Measurements from ENCODE around the gene ISM2.

ISM2 gene

GRCh38 chr14:77505031-77505430 lies 6.4 kb upstream of the ISM2 start:
- DNase-seq: no peak

GRCh38 chr14:77503138-77503537 lies 4.5 kb upstream of the ISM2 start:
- DNase-seq: no peak

GRCh38 chr14:77502109-77502782 lies 3.6 kb upstream of the ISM2 start:
- no peak for DNase-seq

- DNase-seq: no peak
Measured at GRCh38 chr14:77498984-77499527, 440 bp upstream of the ISM2 start.

GRCh38 chr14:77495334-77495733 lies 3.3 kb downstream of the ISM2 start:
- DNase-seq: no peak

- DNase-seq: no peak
Measured at GRCh38 chr14:77491056-77491455, 7.6 kb downstream of the ISM2 start.

GRCh38 chr14:77490347-77490986 lies 8.1 kb downstream of the ISM2 start:
- DNase-seq: no peak

- DNase-seq: no peak
Measured at GRCh38 chr14:77489041-77489440, 9.6 kb downstream of the ISM2 start.

GRCh38 chr14:77488558-77488957 lies 10.1 kb downstream of the ISM2 start:
- no peak for DNase-seq

- no peak for DNase-seq
Measured at GRCh38 chr14:77485901-77486678, 12.5 kb downstream of the ISM2 start.

GRCh38 chr14:77485256-77485655 lies 13.4 kb downstream of the ISM2 start:
- DNase-seq: no peak

- DNase-seq: no peak
Measured at GRCh38 chr14:77482422-77482821, 16.2 kb downstream of the ISM2 start.

GRCh38 chr14:77478796-77479195 lies 19.8 kb downstream of the ISM2 start:
- no peak for DNase-seq

- no peak for DNase-seq
Measured at GRCh38 chr14:77478029-77478428, 20.6 kb downstream of the ISM2 start.

- DNase-seq: no peak
Measured at GRCh38 chr14:77475432-77476115, 23.0 kb downstream of the ISM2 start.

GRCh38 chr14:77474479-77475177 lies 24.0 kb downstream of the ISM2 start:
- DNase-seq: no peak

- no peak for DNase-seq
Measured at GRCh38 chr14:77473921-77474320, 24.7 kb downstream of the ISM2 start.

GRCh38 chr14:77470224-77470870 lies 28.3 kb downstream of the ISM2 start:
- no peak for DNase-seq

GRCh38 chr14:77469539-77469938 lies 29.1 kb downstream of the ISM2 start:
- no peak for DNase-seq

- no peak for DNase-seq
Measured at GRCh38 chr14:77469067-77469505, 29.5 kb downstream of the ISM2 start.

- DNase-seq: no peak
Measured at GRCh38 chr14:77467801-77468200, 30.8 kb downstream of the ISM2 start.
